ENCODE results near the gene DNAJC15.

- TF ChIP-seq CTCF (IDR thresholded peaks at IDR 0.05) (no peak), POLR2A (IDR thresholded peaks at IDR 0.05) (no peak), EP300 (IDR thresholded peaks at IDR 0.05) (no peak), POLR2AphosphoS5 (IDR thresholded peaks at IDR 0.05) (no peak)
Measured at GRCh38 chr13:42977219-42977659, 46.1 kb upstream of the DNAJC15 start.
